DOHH2 (cell line): Measurements from ENCODE around the gene ORC4.

Source experiments
- H3F3A ChIP-seq: fragments of 200-600 bp; sonication (generic), shearing (Covaris generic); 2 replicates; pipeline ENCODE4 v1.6.0; 2016; ENCODE audit warnings: antibody characterized with exemption, mild to moderate bottlenecking; ENCODE audit not compliant: control insufficient read depth, insufficient read depth
- H3K27ac ChIP-seq: fragments of 200-600 bp; sonication (generic); 2 replicates; pipeline ENCODE4 v1.5.1; 2014; ENCODE audit warnings: low read depth, mild to moderate bottlenecking, low read length, moderate library complexity
- H3K27me3 ChIP-seq: fragments of 200-600 bp; sonication (generic); 2 replicates; pipeline ENCODE4 v1.6.1; 2014; ENCODE audit warnings: mild to moderate bottlenecking, low read length, mixed read lengths; ENCODE audit not compliant: control insufficient read depth
- H3K36me3 ChIP-seq: fragments of 200-600 bp; sonication (generic); 2 replicates; pipeline ENCODE4 v1.6.1; 2014; ENCODE audit warnings: mild to moderate bottlenecking, low read length, moderate library complexity, mixed read lengths; ENCODE audit not compliant: control insufficient read depth
- H3K4me1 ChIP-seq: fragments of 200-600 bp; sonication (generic); 2 replicates; pipeline ENCODE4 v1.6.1; 2014; ENCODE audit warnings: mild to moderate bottlenecking, low read length, mixed read lengths; ENCODE audit not compliant: control insufficient read depth
- H3K4me2 ChIP-seq: fragments of 200-600 bp; sonication (generic); 2 replicates; pipeline ENCODE4 v1.6.0; 2014; ENCODE audit warnings: mild to moderate bottlenecking, low read length, moderate library complexity
- H3K4me3 ChIP-seq: fragments of 200-600 bp; sonication (generic); 2 replicates; pipeline ENCODE4 v1.5.1; 2014; ENCODE audit warnings: mild to moderate bottlenecking, low read length, mixed read lengths
- H3K79me2 ChIP-seq: fragments of 200-600 bp; sonication (generic); 2 replicates; pipeline ENCODE4 v1.6.1; 2014; ENCODE audit warnings: mild to moderate bottlenecking, low read length, mixed read lengths; ENCODE audit not compliant: control insufficient read depth
- H3K9me2 ChIP-seq: fragments of 200-600 bp; sonication (generic); replicated peaks from 2 replicates; pipeline ENCODE4 v1.6.1; 2014; ENCODE audit warnings: mild to moderate bottlenecking, low read length, mixed read lengths; ENCODE audit not compliant: control insufficient read depth
- H3K9me3 ChIP-seq: fragments of 200-600 bp; sonication (generic); 2 replicates; pipeline ENCODE4 v1.6.1; 2014; ENCODE audit warnings: antibody characterized with exemption, low read length, mixed read lengths; ENCODE audit not compliant: control insufficient read depth, insufficient read depth
- H4K20me1 ChIP-seq: fragments of 200-600 bp; sonication (generic); 2 replicates; pipeline ENCODE4 v1.6.0; 2014; ENCODE audit warnings: low read depth, mild to moderate bottlenecking, antibody characterized with exemption, low read length, moderate library complexity; ENCODE audit not compliant: control insufficient read depth, insufficient read depth
- EZH2phosphoT487 ChIP-seq: fragments of 200-600 bp; sonication (generic); IDR thresholded peaks from 2 replicates; pipeline ENCODE4 v1.6.1; 2017; ENCODE audit warnings: borderline replicate concordance, mild to moderate bottlenecking, antibody characterized with exemption, low read length, moderate library complexity, mixed read lengths
- TF ChIP-seq, protein P1 (sequence below): fragments of 200-600 bp; sonication (generic); IDR thresholded peaks from one replicate; pipeline ENCODE4 v1.5.1; 2014; ENCODE audit warnings: antibody characterized with exemption, mild to moderate bottlenecking, low read depth, low read length; ENCODE audit not compliant: poor library complexity, severe bottlenecking

Gene ORC4

DNA sequence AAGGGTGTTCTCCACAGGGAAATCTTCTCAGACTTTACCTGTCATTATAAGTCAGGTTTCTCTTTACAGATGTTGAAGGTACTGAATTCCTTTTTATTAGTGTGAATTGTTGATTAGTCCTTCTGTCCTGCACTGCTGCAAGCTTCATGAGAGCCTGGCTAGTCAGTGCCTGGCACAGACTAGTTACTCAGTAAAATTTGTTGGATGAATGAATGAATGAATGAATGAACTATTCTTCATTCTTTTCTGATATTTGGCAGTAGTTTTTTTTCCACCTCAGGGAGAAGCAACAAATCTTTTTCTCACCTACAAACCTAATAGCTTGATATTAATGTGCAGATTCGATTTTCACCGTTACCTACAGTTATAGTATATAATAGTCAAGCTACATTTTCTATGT lies 111.4 kb downstream of the ORC4 start:
- no peaks in the 10 kb centered on the region for H4K20me1 ChIP-seq
- H3K27ac ChIP-seq = no peak overlapping the region
- no peaks in the 10 kb centered on the region for H3F3A ChIP-seq
- H3K27me3 ChIP-seq = no peaks in the 10 kb centered on the region
- no peak overlapping the region for H3K4me3 ChIP-seq
- H3K4me2 ChIP-seq = no peak overlapping the region
- H3K9me3 ChIP-seq = no peaks in the 10 kb centered on the region
- H3K4me1 ChIP-seq = no peaks in the 10 kb centered on the region
- TF ChIP-seq, protein P1, sequence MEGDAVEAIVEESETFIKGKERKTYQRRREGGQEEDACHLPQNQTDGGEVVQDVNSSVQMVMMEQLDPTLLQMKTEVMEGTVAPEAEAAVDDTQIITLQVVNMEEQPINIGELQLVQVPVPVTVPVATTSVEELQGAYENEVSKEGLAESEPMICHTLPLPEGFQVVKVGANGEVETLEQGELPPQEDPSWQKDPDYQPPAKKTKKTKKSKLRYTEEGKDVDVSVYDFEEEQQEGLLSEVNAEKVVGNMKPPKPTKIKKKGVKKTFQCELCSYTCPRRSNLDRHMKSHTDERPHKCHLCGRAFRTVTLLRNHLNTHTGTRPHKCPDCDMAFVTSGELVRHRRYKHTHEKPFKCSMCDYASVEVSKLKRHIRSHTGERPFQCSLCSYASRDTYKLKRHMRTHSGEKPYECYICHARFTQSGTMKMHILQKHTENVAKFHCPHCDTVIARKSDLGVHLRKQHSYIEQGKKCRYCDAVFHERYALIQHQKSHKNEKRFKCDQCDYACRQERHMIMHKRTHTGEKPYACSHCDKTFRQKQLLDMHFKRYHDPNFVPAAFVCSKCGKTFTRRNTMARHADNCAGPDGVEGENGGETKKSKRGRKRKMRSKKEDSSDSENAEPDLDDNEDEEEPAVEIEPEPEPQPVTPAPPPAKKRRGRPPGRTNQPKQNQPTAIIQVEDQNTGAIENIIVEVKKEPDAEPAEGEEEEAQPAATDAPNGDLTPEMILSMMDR = no peak
- no peak for TF ChIP-seq EZH2phosphoT487
- no peaks in the 10 kb centered on the region for H3K79me2 ChIP-seq
- no peaks in the 10 kb centered on the region for H3K9me2 ChIP-seq
- no peaks in the 10 kb centered on the region for H3K36me3 ChIP-seq

DNA sequence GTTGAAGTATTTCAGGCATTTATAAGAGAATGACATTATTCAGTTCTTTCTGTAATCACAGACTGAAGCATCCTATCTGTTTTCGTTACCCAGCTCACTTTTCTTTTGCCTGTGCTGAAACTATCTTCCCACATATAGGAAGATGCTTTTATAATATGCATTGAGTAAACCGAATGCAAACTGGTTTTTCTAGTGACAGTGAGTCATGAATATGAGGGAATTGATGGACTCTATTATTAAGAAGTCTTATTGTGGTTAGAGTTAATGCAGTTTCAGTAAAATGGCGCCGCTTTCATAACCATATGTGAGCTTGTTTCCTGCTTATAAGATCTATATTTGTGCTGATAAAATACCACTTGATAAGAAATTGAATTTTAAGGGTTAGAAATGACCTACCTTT lies 116.5 kb downstream of the ORC4 start:
- TF ChIP-seq, protein P1 = no peak
- no peak for TF ChIP-seq EZH2phosphoT487
- no peaks in the 10 kb centered on the region for H3K4me1 ChIP-seq
- H3F3A ChIP-seq = no peaks in the 10 kb centered on the region
- no peak overlapping the region for H3K4me2 ChIP-seq
- H3K27me3 ChIP-seq = no peaks in the 10 kb centered on the region
- H3K36me3 ChIP-seq = no peaks in the 10 kb centered on the region
- H3K9me2 ChIP-seq = no peaks in the 10 kb centered on the region
- H4K20me1 ChIP-seq = no peaks in the 10 kb centered on the region
- no peak overlapping the region for H3K4me3 ChIP-seq
- H3K27ac ChIP-seq = no peak overlapping the region
- H3K79me2 ChIP-seq = no peaks in the 10 kb centered on the region
- no peaks in the 10 kb centered on the region for H3K9me3 ChIP-seq

DNA sequence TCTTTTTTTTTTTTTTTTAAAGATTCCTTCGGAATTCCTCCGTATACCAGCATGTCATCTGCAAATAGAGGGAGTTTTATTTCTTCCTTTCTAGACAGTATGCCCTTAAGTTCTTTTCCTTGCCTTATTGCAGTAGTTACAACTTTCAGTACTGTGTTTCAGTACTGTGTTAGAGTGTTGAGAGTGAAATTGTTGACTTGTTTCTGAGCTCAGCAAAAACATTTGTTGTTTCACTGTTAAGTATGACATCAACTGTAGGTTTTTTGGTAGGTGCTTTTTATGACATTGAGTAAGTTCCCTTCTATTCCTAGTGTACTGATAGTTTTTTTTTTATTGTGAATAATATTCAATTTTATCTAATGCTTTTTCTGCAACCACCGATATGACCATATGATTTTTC lies 131.9 kb downstream of the ORC4 start:
- no peak overlapping the region for H3K4me2 ChIP-seq
- no peak for TF ChIP-seq EZH2phosphoT487
- TF ChIP-seq, protein P1 = no peak
- H4K20me1 ChIP-seq = no peaks in the 10 kb centered on the region

DNA sequence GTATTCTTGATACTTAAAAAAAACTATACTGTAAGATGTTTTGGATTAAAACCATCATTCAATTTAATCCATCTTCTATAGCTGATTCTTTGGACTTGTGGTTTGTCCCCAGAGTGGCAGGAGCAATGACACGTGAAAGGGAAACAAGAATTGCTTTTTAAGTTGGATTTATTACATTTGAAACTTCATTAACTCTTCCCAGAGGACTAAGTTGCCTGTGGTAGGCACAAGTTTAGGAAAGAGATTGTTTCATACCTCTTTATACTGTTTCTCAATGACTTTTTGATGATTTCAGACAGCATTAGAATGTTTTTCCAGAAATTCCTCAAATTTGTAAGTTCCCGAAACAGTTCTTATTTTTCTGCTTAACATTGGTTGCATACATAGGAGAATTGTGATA lies 134.4 kb downstream of the ORC4 start:
- Histone ChIP-seq H3K27me3 (no peaks in the 10 kb centered on the region), H3K9me3 (no peaks in the 10 kb centered on the region), H3K79me2 (no peaks in the 10 kb centered on the region), H3K4me1 (peaks cover 3% of the 10 kb centered on the region), H3K36me3 (no peaks in the 10 kb centered on the region), H3K9me2 (no peaks in the 10 kb centered on the region), H4K20me1 (no peaks in the 10 kb centered on the region), H3F3A (no peaks in the 10 kb centered on the region), H3K4me3 (no peak overlapping the region), H3K4me2 (no peak overlapping the region), H3K27ac (no peak overlapping the region)
- TF ChIP-seq, protein P1 = no peak
- no peak for TF ChIP-seq EZH2phosphoT487

More for the DNA sequence above, 131.9 kb downstream of the ORC4 start:
- Histone ChIP-seq H3K9me2 (no peaks in the 10 kb centered on the region), H3K9me3 (no peaks in the 10 kb centered on the region), H3K27ac (no peak overlapping the region), H3K27me3 (no peaks in the 10 kb centered on the region), H3K79me2 (no peaks in the 10 kb centered on the region; the same call in 1 of the 2 replicates), H3K4me1 (no peaks in the 10 kb centered on the region), H3F3A (no peaks in the 10 kb centered on the region), H3K36me3 (no peaks in the 10 kb centered on the region), H3K4me3 (no peak overlapping the region)
